GM18505 (cell line): ENCODE data around the gene GTF2F2.

Experiments used
- ATAC-seq: cut with Tn5 transposase; IDR thresholded peaks from one replicate; pipeline ENCODE4 v1.9.1; 2021; ENCODE audit not compliant: unreplicated experiment
- POLR2A ChIP-seq: IDR thresholded peaks from 4 replicates; pipeline ENCODE4 v1.6.1; 2011; ENCODE audit warnings: borderline replicate concordance; ENCODE audit not compliant: insufficient read depth, insufficient read length; ENCODE audit errors: extremely low read depth

The GTF2F2 gene

GRCh38 chr13:45315520-45316167, 195.3 kb downstream of the GTF2F2 start:
- no peak for ATAC-seq
- no peak for TF ChIP-seq POLR2A

DNA sequence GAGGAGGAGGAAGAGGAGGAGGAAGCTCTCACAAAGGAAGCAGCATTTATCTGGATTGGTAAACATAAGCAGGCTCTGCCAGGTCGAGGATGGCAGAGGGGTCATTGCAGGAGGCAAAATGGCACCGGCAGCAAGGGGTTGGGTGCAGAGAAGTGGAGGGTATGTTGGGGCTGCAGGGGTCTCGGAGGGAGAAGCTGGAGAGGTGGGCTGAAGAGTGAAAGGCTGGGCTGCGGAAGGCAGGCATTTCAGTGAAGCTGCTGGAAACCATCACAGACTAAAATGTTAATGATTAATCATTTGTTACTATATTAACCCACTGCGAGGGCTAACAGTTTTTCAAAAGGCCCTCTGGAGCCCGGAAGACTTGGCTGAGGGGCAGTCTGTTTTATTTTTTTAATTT, 196.0 kb downstream of the GTF2F2 start:
- TF ChIP-seq POLR2A: no peak
- ATAC-seq: no peak

- TF ChIP-seq POLR2A: no peak
- no peak for ATAC-seq
Observed at GRCh38 chr13:45316996-45317395, 196.7 kb downstream of the GTF2F2 start.

DNA sequence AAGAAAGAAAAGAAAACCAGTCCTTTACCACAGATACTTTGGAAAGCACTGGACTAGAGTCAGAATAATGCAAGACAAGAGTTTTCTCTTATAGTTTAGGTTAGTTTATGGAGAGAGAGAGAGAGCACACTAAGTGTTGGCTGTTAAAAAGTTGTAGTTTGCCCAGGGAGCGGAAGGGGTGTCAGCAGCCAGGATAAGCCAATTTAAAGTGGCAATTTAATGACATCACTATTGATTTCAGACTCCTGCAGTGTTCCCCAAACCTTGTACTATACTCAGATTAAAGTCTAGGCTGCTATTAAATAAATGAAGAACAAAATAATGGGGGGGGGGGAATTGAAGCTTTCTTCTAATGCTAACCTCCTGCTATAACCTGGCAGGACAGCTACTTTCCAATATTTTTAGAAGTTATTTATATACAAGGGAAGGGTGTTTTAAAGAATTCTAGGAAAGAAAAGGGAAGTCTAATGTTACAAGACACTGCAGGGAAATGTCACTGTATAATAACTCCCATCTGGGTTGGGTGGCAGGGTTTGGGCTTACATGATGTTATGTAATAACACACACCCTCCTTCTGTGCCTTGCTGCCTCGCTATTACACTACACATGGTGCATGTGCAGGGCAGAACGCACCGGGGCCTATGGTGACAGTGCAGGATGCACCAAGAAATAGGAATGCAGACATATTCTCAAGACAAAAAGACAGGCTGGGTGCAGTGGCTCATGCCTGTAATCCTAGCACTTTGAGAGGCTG, 200.7 kb downstream of the GTF2F2 start:
- ATAC-seq: no peak
- TF ChIP-seq POLR2A: no peak

DNA sequence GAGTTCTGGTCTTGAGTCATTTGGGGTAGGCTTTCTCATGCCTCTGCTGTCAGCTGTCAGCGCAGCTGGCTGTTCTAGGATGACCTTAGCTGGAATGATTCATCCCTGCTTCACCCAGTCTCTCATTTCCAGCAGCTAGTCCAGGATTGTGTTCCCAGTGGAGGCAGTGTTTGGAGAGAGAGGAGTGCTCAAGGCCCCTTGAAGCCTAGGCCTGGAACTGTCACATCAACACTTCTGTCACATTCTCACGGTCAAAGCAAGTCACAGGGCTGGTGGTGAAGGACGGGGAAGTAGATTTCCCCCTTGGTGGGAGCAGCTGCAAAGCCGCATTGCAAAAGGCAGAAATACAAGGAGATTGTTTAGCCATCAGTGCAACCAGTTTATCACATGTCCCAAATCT, 205.5 kb downstream of the GTF2F2 start:
- no peak for TF ChIP-seq POLR2A
- no peak for ATAC-seq

GRCh38 chr13:45327253-45327955, 207.1 kb downstream of the GTF2F2 start:
- no peak for ATAC-seq
- TF ChIP-seq POLR2A: no peak

DNA sequence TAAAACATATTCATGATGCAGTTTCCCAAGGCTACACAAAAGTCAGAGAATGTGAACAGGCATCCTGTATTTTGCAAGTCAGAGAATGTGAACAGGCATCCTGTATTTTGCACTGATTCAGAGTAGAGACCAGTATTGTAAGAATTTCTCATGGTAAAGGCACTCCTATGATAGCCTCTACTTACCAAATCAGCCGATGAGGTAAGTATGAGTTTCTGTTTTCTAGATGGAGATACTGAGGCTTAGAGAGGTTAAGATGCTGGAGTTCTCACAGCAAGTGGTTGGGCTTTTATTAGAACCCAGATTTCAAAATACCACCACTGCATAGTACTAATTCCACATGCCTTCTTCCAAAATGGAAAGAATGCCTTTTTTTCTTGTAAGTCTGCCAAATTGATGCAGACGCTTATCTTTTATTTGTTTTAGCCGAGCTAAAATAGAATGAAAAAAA, 208.4 kb downstream of the GTF2F2 start:
- TF ChIP-seq POLR2A: no peak
- no peak for ATAC-seq

GRCh38 chr13:45331123-45331619, 210.9 kb downstream of the GTF2F2 start:
- ATAC-seq: no peak
- no peak for TF ChIP-seq POLR2A

DNA sequence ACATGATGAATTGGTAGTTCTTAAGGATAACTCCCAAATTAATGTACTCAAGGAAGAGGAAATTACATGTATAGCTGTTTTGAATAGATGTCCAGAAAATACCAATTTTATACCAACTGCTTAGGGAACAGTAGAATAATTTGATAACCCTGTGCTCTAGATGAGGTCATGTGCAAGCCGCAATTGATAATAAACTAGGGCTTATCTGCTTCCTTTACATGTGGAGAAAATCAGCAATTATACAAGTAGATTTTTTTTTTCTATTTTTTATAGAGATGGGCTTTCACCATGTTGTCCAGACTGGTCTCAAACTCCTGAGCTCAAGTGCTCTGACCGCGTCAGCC, 211.4 kb downstream of the GTF2F2 start:
- no peak for TF ChIP-seq POLR2A
- no peak for ATAC-seq

DNA sequence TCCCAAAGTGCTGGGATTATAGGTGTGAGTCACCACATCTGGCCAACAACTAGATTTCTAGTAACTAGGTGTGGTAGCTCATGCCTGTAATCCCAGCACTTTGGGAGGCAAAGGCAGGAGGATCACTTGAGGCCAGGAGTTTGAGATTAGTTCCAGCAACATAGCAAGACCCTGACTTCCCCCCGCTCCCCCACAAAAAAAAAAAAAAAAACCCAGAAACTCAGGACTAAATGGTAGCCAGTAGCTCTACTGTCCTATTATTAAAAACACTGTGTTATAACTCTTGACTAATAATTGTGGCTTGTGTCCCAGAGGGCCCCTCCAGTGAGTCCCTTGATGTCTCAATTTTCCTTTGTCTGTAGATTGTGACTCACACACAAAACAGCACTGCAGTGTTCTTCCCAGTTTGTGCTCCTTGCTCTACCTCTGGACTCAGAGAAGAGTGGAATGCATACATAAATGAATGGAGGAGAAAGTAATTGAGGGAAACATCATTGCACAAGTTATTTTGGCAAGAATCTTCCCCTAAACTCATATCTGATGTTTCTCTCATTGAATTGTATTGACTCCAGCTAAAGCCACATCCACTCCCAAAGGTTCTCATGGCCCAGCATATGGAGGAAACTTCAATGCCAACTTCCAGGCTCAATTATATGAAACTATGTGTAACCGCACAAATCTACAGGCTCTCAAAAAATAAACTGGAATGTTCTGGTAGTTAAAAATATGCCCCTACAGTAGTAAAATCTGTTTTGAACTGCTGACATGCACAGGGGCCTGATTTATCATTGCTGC, 211.9 kb downstream of the GTF2F2 start:
- ATAC-seq: no peak
- no peak for TF ChIP-seq POLR2A

DNA sequence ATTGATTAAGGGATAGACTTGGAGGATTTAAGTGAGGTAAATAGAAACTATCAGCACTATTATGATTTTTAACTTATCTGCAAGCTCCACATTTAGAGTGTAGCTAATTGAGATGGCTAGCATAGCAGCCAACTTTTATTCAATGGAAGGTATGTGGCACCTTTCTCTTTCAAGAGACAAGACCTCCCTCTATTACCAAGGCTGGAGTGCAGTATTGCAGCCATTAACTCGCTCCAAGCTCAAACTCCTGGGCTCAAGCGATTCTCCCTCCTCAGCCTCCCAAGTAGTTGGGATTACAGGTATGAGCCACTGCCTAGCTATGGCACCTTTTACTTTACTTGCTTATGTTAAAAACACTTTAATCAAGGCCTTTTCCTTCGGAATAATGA, 212.5 kb downstream of the GTF2F2 start:
- TF ChIP-seq POLR2A: no peak
- ATAC-seq: no peak

GRCh38 chr13:45333251-45333976, 213.1 kb downstream of the GTF2F2 start:
- no peak for ATAC-seq
- TF ChIP-seq POLR2A: peak; percentile 8
